Mesendoderm (in vitro differentiated cells): ENCODE results near the gene PDGFA.

Experiments used
- DNase-seq: peaks from one replicate; pipeline ENCODE4 v3.0.0; 2013
- H2AK5ac ChIP-seq: 2 replicates; pipeline ENCODE4 v1.6.1; 2013; ENCODE audit warnings: low read length, inconsistent platforms
- H2BK120ac ChIP-seq: 2 replicates; pipeline ENCODE4 v1.6.1; 2013; ENCODE audit warnings: low read depth, mild to moderate bottlenecking, low read length, moderate library complexity, mixed read lengths
- H2BK15ac ChIP-seq: replicated peaks from 2 replicates; pipeline ENCODE4 v1.6.1; 2013; ENCODE audit warnings: low read depth, mild to moderate bottlenecking, moderate library complexity
- H2BK5ac ChIP-seq: 2 replicates; pipeline ENCODE4 v1.6.1; 2013; ENCODE audit warnings: low read length, inconsistent platforms
- H3K18ac ChIP-seq: 2 replicates; pipeline ENCODE4 v1.6.1; 2013; ENCODE audit warnings: mild to moderate bottlenecking, low read length, mixed read lengths
- H3K23ac ChIP-seq: one replicate; pipeline ENCODE4 v1.6.1; 2013; ENCODE audit warnings: low read length
- H3K27ac ChIP-seq: 2 replicates; pipeline ENCODE4 v1.5.1; 2013; ENCODE audit warnings: low read depth, mild to moderate bottlenecking, inconsistent platforms, low read length, moderate library complexity
- H3K27me3 ChIP-seq: 2 replicates; pipeline ENCODE4 v1.6.1; 2013; ENCODE audit warnings: low read length, control low read depth, mild to moderate bottlenecking, inconsistent platforms; ENCODE audit not compliant: insufficient read depth, poor library complexity
- H3K36me3 ChIP-seq: 2 replicates; pipeline ENCODE4 v1.6.1; 2013; ENCODE audit warnings: low read length, inconsistent platforms; ENCODE audit not compliant: control insufficient read depth, insufficient read depth
- H3K4ac ChIP-seq: one replicate; pipeline ENCODE4 v1.6.1; 2013; ENCODE audit warnings: low read depth, mild to moderate bottlenecking, low read length, moderate library complexity
- H3K4me1 ChIP-seq: 2 replicates; pipeline ENCODE4 v1.6.1; 2013; ENCODE audit warnings: low read depth, low read length, inconsistent platforms; ENCODE audit not compliant: control insufficient read depth
- H3K4me2 ChIP-seq: 2 replicates; pipeline ENCODE4 v1.6.1; 2013; ENCODE audit warnings: low read length
- H3K4me3 ChIP-seq: 2 replicates; pipeline ENCODE4 v1.5.1; 2013; ENCODE audit warnings: mild to moderate bottlenecking, low read length
- H3K56ac ChIP-seq: one replicate; pipeline ENCODE4 v1.6.1; 2013; ENCODE audit warnings: low read length
- H3K79me1 ChIP-seq: 2 replicates; pipeline ENCODE4 v1.6.1; 2013; ENCODE audit warnings: low read length, inconsistent platforms
- H3K79me2 ChIP-seq: 2 replicates; pipeline ENCODE4 v1.6.1; 2013; ENCODE audit warnings: mild to moderate bottlenecking, low read length; ENCODE audit not compliant: control insufficient read depth, insufficient read depth
- H3K9ac ChIP-seq: 2 replicates; pipeline ENCODE4 v1.6.1; 2013; ENCODE audit warnings: low read length, inconsistent platforms
- H4K5ac ChIP-seq: one replicate; pipeline ENCODE4 v1.6.1; 2013; ENCODE audit warnings: low read length
- H4K8ac ChIP-seq: one replicate; pipeline ENCODE4 v1.6.1; 2013; ENCODE audit warnings: low read depth, mild to moderate bottlenecking, control low read depth, low read length, moderate library complexity
- WGBS: extraction: QIAGEN DNeasy Blood & Tissue Kit; methylation state at CpG from one replicate; pipeline ENCODE4 v1.1.7; 2013; ENCODE audit warnings: low lambda C conversion rate, missing lambda C conversion rate; ENCODE audit not compliant: insufficient coverage; ENCODE audit errors: extremely low coverage; 5-methylcytosine and 5-hydroxymethylcytosine counted together

The PDGFA gene

GRCh38 chr7:506921-507622 is 12.6 kb downstream of the PDGFA start:
- Histone ChIP-seq H3K4me1 (no peaks in the 10 kb centered on the region), H3K36me3 (no peaks in the 10 kb centered on the region), H3K4me2 (no peak overlapping the region), H2BK120ac (no peak overlapping the region), H3K27me3 (no peaks in the 10 kb centered on the region), H3K4me3 (no peak overlapping the region), H2BK15ac (no peak overlapping the region), H4K5ac (no peak overlapping the region), H3K79me1 (no peaks in the 10 kb centered on the region), H3K79me2 (no peaks in the 10 kb centered on the region), H2BK5ac (no peak overlapping the region), H3K18ac (no peak overlapping the region), H3K9ac (no peak overlapping the region), H3K27ac (no peak overlapping the region), H2AK5ac (no peak overlapping the region), H3K56ac (no peak overlapping the region), H3K4ac (no peak overlapping the region), H4K8ac (no peak overlapping the region), H3K23ac (no peak overlapping the region)
- WGBS: no CpG with 5 or more reads among the region's 15 CpGs
- no peak for DNase-seq

DNA sequence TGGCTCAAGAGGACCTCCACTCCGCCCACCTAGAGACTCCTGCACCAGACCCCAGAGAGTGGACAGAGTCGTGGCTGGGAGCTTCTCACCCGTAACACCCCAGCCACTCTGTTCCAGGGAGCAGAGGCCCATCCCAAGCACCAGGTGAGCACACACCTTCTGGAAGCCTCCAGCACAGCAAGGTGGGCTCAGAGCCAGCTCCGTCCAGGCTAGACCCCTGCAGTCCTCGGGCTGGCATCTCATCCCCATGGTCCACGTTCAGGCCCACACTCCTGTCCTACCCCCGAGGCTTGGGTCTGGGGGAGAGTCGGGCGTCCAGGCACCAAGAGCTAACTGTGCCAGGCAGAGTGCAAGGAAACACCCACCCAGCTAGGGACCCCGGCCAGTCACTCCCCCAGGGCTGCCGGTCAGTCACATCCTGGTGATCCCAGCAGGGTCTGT is 13.2 kb downstream of the PDGFA start:
- no peak overlapping the region for H3K4me3 ChIP-seq
- no peak overlapping the region for H3K9ac ChIP-seq
- H4K8ac ChIP-seq: no peak overlapping the region
- no peak overlapping the region for H2AK5ac ChIP-seq
- no peak for DNase-seq
- H3K4ac ChIP-seq: no peak overlapping the region
- no peak overlapping the region for H3K18ac ChIP-seq
- H3K4me1 ChIP-seq: no peaks in the 10 kb centered on the region
- H3K36me3 ChIP-seq: no peaks in the 10 kb centered on the region
- H3K79me1 ChIP-seq: no peaks in the 10 kb centered on the region
- no peaks in the 10 kb centered on the region for H3K27me3 ChIP-seq
- no peak overlapping the region for H4K5ac ChIP-seq
- H3K27ac ChIP-seq: no peak overlapping the region
- whole genome bisulfite sequencing: no CpG with 5 or more reads among the region's 11 CpGs
- H2BK15ac ChIP-seq: no peak overlapping the region
- H3K4me2 ChIP-seq: no peak overlapping the region
- H2BK120ac ChIP-seq: no peak overlapping the region
- no peak overlapping the region for H3K23ac ChIP-seq
- no peak overlapping the region for H2BK5ac ChIP-seq
- no peaks in the 10 kb centered on the region for H3K79me2 ChIP-seq
- H3K56ac ChIP-seq: no peak overlapping the region

GRCh38 chr7:505171-505570 is 14.5 kb downstream of the PDGFA start:
- Histone ChIP-seq H3K18ac (no peak overlapping the region), H2BK5ac (no peak overlapping the region), H3K79me1 (no peaks in the 10 kb centered on the region), H3K4me1 (no peaks in the 10 kb centered on the region), H3K27me3 (no peaks in the 10 kb centered on the region), H3K23ac (no peak overlapping the region), H2BK15ac (no peak overlapping the region), H2AK5ac (no peak overlapping the region), H3K27ac (no peak overlapping the region), H3K4me3 (no peak overlapping the region), H3K9ac (no peak overlapping the region), H2BK120ac (no peak overlapping the region), H3K4ac (no peak overlapping the region), H3K4me2 (no peak overlapping the region), H4K8ac (no peak overlapping the region), H3K79me2 (no peaks in the 10 kb centered on the region), H3K56ac (no peak overlapping the region), H3K36me3 (no peaks in the 10 kb centered on the region), H4K5ac (no peak overlapping the region)
- no peak for DNase-seq
- WGBS: no CpG with 5 or more reads among the region's 16 CpGs

DNA sequence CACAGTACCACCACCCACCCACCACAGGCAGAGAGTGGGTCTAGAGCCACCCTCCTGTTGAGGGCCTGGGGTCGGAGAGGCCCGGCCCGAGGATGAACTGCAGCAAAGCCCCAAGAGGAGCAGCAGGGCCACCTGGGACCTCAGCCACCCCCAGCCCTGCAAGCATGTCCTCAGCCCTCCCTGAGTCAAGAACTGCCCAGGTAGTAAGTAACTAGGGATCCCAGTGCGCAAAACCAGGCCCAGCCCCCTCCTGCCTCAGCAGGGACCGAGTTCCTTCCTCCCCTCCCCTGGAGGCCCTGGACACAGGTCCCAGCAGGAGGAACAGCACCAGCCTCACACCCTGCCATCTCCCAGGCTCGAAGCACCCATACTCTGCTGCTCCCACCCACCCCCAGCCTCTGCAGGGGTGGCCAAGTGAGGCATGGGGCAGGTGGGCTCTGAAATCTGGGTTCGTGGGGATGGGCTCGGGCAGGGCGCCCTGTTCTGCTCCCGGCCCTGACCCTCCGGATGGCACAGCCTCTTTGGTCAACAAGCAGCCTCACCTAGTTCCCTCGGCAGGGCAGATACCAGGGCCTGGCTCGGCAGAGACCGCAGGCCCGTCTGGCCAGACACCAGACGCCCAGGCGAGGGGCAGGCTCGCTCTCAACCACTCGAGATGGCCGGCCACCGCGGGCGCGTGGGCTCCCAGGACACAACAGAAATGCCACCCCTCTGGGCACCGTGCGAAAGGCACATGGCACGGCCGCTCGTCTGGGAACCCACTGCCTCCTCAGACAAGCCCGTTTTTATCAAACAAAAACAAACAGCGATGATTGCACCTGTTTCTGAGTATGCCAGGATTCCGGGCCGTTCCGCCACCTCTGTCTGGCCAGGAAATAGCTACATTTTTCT is 15.2 kb downstream of the PDGFA start:
- no peaks in the 10 kb centered on the region for H3K27me3 ChIP-seq
- DNase-seq: no peak
- no peaks in the 10 kb centered on the region for H3K79me1 ChIP-seq
- no peak overlapping the region for H2BK5ac ChIP-seq
- H2BK120ac ChIP-seq: no peak overlapping the region
- no peak overlapping the region for H4K5ac ChIP-seq
- H3K4me1 ChIP-seq: no peaks in the 10 kb centered on the region
- no peak overlapping the region for H4K8ac ChIP-seq
- no peak overlapping the region for H3K4ac ChIP-seq
- H3K79me2 ChIP-seq: no peaks in the 10 kb centered on the region
- no peak overlapping the region for H3K4me3 ChIP-seq
- H3K27ac ChIP-seq: no peak overlapping the region
- H2BK15ac ChIP-seq: no peak overlapping the region
- no peak overlapping the region for H3K18ac ChIP-seq
- no peak overlapping the region for H3K4me2 ChIP-seq
- no peak overlapping the region for H3K23ac ChIP-seq
- H3K56ac ChIP-seq: no peak overlapping the region
- no peaks in the 10 kb centered on the region for H3K36me3 ChIP-seq
- no peak overlapping the region for H3K9ac ChIP-seq
- no CpG with 5 or more reads among the region's 34 CpGs for WGBS
- no peak overlapping the region for H2AK5ac ChIP-seq

DNA sequence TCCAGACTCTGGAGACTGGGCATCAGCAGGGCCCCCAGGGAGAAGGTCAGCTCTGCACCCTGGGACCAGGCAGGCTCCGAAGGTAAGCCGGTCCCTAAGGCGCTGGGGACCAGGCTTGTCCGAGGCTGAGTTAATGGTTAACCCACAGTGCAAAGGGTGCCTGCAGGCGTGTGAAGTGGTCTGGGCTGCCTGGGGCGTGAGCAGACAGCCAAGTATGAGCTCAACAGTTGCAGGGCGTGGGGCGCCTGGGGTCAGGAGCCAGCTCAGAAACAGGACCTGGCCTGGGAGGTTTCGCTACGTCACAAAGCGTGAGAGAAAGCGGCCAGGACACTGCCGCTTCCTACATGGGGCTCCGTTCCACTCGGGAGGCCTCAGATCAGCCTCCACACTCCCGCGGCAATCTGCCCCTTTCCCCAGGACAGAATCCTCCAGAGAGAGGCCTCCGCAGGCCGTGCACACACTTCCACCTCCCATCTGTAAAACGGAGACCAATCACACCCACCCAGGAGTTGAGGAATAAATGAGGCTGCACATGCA is 16.0 kb downstream of the PDGFA start:
- no peak overlapping the region for H2BK120ac ChIP-seq
- no peaks in the 10 kb centered on the region for H3K27me3 ChIP-seq
- no peak overlapping the region for H3K27ac ChIP-seq
- no peaks in the 10 kb centered on the region for H3K36me3 ChIP-seq
- no peaks in the 10 kb centered on the region for H3K4me1 ChIP-seq
- no peak for DNase-seq
- H3K4me2 ChIP-seq: no peak overlapping the region
- H4K5ac ChIP-seq: no peak overlapping the region
- no peaks in the 10 kb centered on the region for H3K79me2 ChIP-seq
- WGBS: no CpG with 5 or more reads among the region's 20 CpGs
- no peak overlapping the region for H3K56ac ChIP-seq
- H3K4me3 ChIP-seq: no peak overlapping the region
- no peaks in the 10 kb centered on the region for H3K79me1 ChIP-seq
- H3K9ac ChIP-seq: no peak overlapping the region
- no peak overlapping the region for H3K18ac ChIP-seq
- no peak overlapping the region for H3K4ac ChIP-seq
- no peak overlapping the region for H2BK15ac ChIP-seq
- no peak overlapping the region for H2BK5ac ChIP-seq
- no peak overlapping the region for H2AK5ac ChIP-seq
- no peak overlapping the region for H3K23ac ChIP-seq
- no peak overlapping the region for H4K8ac ChIP-seq
